Nucleus accumbens (tissue), 56 donors: ENCODE data around the gene CCDC40.

ENCODE experiments used
- DNase-seq, 56 donors: peaks; one replicate each; lab custom pipeline; 2025; lab: John Stamatoyannopoulos, UW

Gene CCDC40

DNA sequence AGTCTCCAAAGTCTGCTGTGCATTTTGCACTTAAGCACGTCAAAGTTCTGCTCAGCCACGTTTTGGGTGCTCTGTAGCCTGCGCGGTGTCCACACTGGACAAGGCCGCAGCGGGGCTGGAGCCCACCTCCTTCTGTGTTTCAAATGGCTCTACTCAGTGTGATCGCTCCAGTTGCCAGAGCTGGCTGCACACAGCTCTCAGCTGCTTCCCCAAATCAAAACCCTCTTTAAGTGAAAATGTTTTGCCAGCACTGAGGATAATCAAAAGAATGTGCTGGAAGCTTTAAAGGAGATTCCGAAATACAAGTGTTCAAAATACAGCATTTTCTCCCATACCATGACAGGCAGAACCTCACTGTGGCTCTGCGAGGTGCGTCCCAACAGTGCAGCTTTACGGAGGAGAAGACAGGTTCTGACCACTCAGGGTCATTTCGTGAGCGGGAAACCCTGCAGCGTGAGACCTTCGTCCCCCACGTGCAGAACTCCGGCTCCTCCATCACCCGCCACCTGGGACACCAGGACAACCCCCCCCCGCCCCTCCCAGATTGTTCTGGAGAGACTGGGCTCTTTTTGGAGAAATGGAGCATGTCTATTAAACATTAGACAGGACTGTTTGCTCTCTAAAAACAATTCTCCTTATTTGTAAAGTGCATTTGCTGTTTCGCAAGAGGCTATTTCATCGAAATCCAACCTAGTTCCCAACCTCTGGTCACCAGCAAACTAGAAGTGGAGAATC lies 17.4 kb upstream of the CCDC40 start:
- no peak for DNase-seq

DNA sequence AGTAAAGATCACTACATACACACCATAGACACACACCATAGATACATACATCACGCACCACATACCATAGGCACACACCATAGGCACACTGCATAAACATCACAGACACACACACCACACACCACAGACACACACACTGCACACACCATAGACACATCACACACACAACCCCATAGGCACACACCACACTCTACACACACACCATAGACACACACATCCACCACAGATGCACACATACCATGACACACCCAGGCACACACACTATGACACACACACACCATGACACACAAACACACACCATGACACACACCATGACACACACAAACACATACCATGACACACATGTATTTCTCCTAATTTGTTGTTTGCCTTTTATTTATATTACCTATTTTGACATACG lies 14.8 kb upstream of the CCDC40 start:
- DNase-seq, result no peak

DNA sequence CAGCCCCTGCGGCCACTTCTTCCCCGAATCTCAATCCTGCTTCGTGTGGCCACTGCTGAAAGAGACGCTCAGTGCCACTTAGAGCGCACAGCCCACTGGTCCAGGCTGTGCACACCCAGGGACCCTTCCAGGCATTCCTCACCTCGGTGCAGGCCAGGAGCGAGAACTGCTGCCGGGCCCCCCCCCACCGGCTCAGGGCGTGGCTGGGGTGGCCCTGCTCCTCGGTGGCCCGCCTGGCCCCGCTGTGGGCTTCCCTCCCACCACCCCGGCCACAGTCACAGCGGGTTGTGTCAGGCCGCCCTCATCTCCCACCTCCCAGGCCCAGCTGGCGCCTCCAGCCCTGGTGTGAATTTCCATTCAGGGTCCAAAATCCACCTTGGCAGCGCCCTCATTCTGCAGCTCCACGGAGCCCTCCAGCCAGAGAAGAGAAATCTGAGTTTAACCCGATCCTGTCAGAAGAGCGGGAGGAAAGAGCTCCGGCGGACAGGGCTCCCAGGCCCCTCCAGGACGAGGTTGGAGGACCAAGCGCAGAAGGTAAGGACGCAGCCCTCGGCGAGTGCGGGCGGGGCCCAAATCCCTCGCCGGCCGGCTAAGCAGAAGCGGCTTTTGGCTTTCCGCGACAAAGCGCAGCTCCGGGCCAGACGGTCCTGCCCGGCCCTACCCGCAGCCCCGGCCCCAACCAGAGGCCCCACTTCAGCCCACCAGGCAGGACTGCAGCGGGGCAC lies 12.8 kb upstream of the CCDC40 start:
- DNase-seq, result peak in 1 of 56 donors; percentile 16

GRCh38 chr17:80024206-80024972 lies 12.1 kb upstream of the CCDC40 start:
- no peak for DNase-seq

- no peak for DNase-seq
Measured at GRCh38 chr17:80025140-80025539, 11.3 kb upstream of the CCDC40 start.

GRCh38 chr17:80025796-80026195 lies 10.6 kb upstream of the CCDC40 start:
- no peak for DNase-seq

- no peak for DNase-seq
Measured at GRCh38 chr17:80026359-80027042, 9.9 kb upstream of the CCDC40 start.

- DNase-seq, result no peak
Measured at GRCh38 chr17:80027043-80027435, 9.4 kb upstream of the CCDC40 start.

- no peak for DNase-seq
Measured at GRCh38 chr17:80028030-80028429, 8.4 kb upstream of the CCDC40 start.

DNA sequence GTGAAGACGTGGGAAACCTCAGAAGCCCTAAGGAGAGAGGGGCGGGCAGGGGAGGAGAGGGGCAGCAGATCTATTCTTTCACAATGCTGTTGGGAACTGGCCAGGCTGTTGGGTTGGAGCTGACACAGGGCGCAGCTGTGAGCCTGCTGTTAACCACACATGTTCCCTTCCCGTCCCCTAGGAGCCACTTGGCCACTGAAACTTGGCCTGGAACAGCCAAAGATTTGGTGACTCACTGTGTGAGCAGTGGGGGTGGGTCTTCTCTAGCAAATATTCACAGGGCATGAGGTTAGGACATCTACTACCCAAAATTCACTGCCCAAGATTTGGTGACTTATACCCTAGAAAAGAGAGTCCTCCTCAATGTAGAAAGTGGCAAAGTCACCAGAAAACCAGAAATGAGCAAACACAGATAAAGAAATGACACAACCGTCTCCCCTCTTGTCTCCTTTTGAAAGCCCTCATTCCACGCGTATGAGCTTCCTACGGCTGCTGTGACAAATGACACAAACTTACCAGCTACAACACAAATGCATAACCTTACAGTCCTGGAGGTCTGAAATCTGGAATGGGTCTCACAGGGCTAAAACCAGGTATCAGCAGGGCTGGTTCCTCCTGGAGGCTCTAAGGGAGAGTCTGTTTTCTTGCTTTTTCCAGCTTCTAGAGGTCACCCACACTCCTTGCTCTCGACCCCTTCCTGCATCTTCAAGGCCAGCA lies 7.0 kb upstream of the CCDC40 start:
- DNase-seq, result peak in 4 of 56 donors; percentile 16 to 34 (median 20)

GRCh38 chr17:80030730-80031410 lies 5.6 kb upstream of the CCDC40 start:
- no peak for DNase-seq

DNA sequence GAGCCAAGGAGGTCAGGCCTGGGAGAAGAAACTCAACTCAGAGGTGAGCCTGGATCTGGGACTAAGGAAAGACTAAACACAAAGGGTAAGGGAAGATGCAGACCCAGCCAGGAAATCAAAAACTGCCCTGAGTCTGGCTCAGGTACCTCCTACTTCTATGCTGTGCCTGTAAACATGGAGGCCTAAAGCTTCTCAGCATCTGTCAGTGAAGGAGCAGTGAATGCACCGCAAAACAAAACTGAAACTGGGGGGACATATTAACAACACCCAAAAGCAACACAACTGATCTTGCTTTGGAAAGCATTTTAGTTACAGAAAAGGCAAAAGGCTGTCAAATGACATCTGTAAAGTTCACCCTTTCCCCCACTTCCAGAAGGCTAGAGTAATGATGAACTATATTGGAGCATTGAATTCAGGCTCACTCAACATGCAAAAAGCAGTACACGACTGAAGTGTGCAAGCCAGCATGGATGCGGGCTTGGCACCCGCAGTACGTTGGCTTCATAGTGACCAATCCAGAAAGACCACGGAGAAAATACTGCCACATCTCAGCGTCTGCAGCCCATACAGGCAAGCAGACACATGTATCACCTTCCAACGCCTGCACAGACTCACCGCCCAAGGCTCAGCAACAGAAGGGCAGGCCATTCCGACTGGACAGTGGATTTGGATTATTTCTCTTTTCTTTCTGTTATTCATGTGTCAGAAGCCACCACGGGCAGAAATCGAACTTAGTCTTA lies 4.6 kb upstream of the CCDC40 start:
- DNase-seq, result no peak

DNA sequence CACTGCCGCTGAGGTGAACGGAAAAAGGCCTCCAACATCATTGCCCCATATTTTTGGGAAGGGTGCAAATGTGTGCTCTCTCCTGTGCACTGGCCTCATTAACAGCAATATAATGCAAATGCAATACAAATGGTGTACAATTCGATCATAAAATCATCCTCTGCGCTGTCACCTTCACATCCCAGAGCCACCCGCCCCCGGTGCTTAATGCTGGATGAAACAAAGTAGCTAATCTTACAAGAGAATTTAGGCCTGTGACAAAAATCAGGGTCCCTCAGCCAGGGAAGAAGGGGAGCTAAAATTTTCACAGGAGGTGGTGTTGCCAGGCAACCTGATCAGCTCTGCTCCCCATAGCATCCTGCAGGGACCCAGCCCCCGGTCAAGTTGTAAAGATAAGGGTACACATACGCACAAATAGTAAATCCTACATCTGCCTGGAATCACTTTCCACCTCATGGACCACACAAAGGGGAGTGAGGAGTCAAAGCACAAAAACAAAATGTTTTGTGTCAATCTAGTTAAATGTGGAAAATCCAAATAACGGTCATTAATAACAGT lies 3.7 kb upstream of the CCDC40 start:
- peak in 8 of 56 donors; percentile 8 to 54 (median 22) for DNase-seq

DNA sequence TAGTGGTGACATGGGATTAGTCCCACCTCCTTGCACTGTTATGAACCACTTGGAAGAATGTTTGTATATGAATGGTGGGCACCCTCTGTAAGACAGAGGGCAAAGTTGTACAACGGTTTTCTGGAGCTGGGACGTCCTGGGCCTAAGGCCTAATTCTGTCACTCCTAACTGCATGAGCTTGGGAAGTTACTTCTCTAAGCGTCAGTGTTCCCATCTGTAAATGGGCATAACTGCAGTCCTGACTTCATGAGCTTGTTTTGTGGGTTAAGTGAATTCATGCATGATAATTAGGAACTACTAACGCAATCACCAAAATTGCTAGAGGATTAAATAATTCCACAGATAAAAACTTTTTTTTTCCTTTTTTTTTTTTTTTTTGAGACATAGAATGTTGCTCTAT lies 2.6 kb upstream of the CCDC40 start:
- no peak for DNase-seq

DNA sequence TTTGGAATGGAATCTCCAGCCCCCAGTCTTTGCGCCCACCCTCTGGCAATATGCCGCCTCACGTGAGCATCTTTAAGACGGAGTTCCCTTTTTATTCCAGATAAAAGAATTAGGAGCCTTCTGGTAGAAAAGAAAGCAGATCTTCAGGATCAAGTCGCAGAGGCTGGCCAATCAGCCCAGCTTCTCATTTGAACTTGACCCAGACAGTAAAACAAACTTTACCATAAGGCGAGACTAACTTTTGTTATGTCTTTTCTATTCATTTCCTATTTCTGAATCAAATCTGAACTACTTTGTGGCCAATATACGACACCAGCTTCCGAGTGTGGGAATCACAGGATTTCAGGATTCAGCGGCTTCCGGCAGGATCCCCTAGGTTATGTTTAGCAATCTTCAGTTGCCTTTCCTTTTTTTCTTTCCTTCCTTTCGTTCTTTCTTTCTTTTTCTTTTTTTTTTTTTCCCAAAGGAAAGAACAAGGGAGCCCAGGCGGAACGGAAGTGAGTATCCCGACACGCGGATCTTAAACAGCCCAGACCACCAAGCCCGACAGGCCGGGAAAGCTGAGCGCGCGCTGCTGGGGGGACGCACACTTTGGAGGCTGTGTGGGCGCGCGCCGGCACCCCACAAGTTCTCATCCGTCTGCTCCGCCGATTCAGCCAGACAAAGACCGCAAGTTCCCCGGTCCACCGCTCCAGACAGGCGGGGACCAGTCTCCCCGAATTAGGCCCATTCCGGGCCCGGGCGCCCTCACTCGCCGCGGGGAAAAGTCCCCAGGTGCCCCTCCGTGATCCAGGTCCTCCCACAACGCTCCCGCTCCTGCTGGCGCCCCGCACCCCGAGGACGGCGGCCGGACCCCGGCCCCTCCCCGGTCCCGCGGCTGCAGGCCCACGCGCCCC lies 1.4 kb upstream of the CCDC40 start:
- peak in 8 of 56 donors; percentile 8 to 42 (median 26) for DNase-seq

DNA sequence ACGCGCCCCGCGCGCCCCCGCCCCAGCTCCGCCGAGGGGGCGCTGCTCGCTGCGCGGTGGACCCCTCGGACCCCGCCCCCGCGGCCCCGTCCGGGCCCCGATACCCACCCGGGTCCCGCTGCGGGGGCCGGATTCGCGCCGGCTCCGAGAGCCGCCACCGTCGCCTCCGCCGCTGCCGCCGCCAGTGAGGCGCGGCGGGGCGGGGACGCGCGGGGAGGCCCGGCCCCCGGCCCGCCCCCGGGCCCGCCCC lies 830 bp upstream of the CCDC40 start, which contains the start of gene TBC1D16:
TSS of gene TBC1D16 (minus strand) at position 186 of the 250 bp plus-strand sequence. CDS start 22,325 bp downstream, outside the sequence.
- DNase-seq, result no peak

- peak in 33 of 56 donors; percentile 18 to 78 (median 54) for DNase-seq
Measured at GRCh38 chr17:80036715-80037477, 454 bp downstream of the CCDC40 start.
